Measurements from ENCODE around the gene C10orf67.
A peak's percentile ranks its signal among the peaks of the same experiment; 100 is the strongest.
"Not testable (repeated sequence)": the region's sequence is repeated elsewhere in the genome, so short reads cannot be mapped to it uniquely, and the experiment has no call there.

Gene C10orf67

GRCh38 chr10:23270531-23270930, 74.1 kb downstream of the C10orf67 start:
- DNase-seq (ENCODE audit: low spot score), result no peak

- DNase-seq (ENCODE audit: low spot score), result no peak
Observed at GRCh38 chr10:23263441-23264164, 81.0 kb downstream of the C10orf67 start.

- no peak for DNase-seq (ENCODE audit: low spot score)
Observed at GRCh38 chr10:23262928-23263327, 81.7 kb downstream of the C10orf67 start.

- DNase-seq (ENCODE audit: low spot score), result no peak
Observed at GRCh38 chr10:23258516-23258915, 86.1 kb downstream of the C10orf67 start.

- DNase-seq (ENCODE audit: low spot score), result no peak
Observed at GRCh38 chr10:23253780-23254179, 90.8 kb downstream of the C10orf67 start.

- DNase-seq (ENCODE audit: low spot score), result not testable (repeated sequence)
Observed at GRCh38 chr10:23252859-23253258, 91.7 kb downstream of the C10orf67 start.

- not testable (repeated sequence) for DNase-seq (ENCODE audit: low spot score)
Observed at GRCh38 chr10:23241779-23242178, 102.8 kb downstream of the C10orf67 start.

GRCh38 chr10:23238015-23238414, 106.6 kb downstream of the C10orf67 start:
- no peak for DNase-seq (ENCODE audit: low spot score)

- no peak for DNase-seq (ENCODE audit: low spot score)
Observed at GRCh38 chr10:23230582-23230981, 114.0 kb downstream of the C10orf67 start.

GRCh38 chr10:23217471-23217870, 127.1 kb downstream of the C10orf67 start:
- no peak for DNase-seq (ENCODE audit: low spot score)

- no peak for DNase-seq (ENCODE audit: low spot score)
Observed at GRCh38 chr10:23205972-23206642, 138.5 kb downstream of the C10orf67 start.

- no peak for DNase-seq (ENCODE audit: low spot score)
Observed at GRCh38 chr10:23204773-23205172, 139.8 kb downstream of the C10orf67 start.

- DNase-seq (ENCODE audit: low spot score), result no peak
Observed at GRCh38 chr10:23203369-23204325, 140.9 kb downstream of the C10orf67 start.

- DNase-seq (ENCODE audit: low spot score), result no peak
Observed at GRCh38 chr10:23202779-23203178, 141.8 kb downstream of the C10orf67 start.

GRCh38 chr10:23201837-23202236, 142.8 kb downstream of the C10orf67 start:
- DNase-seq (ENCODE audit: low spot score), result no peak

GRCh38 chr10:23200997-23201652, 143.5 kb downstream of the C10orf67 start:
- DNase-seq (ENCODE audit: low spot score), result no peak

- no peak for DNase-seq (ENCODE audit: low spot score)
Observed at GRCh38 chr10:23200586-23200985, 144.0 kb downstream of the C10orf67 start.

- no peak for DNase-seq (ENCODE audit: low spot score)
Observed at GRCh38 chr10:23199768-23200511, 144.7 kb downstream of the C10orf67 start.

- peak; percentile 17 for DNase-seq (ENCODE audit: low spot score)
Observed at GRCh38 chr10:23198940-23199767, 145.4 kb downstream of the C10orf67 start.

GRCh38 chr10:23198610-23198939, 146.0 kb downstream of the C10orf67 start:
- no peak for DNase-seq (ENCODE audit: low spot score)
